Stomach (tissue), 4 donors: ENCODE measurements around the gene PPBP.

Experiments
- CTCF ChIP-seq, 7 experiments: fragments of 450-650 bp in 4 of 7; fragments of 200-600 bp in 3 of 7; sonication (generic) in 3 of 7; IDR thresholded peaks; one replicate each; pipeline ENCODE4 v1.5.1; 2016 to 2019; ENCODE audit warnings: antibody characterized with exemption in 7 of 7, control low read depth in 2 of 7, mild to moderate bottlenecking in 1 of 7
- EP300 ChIP-seq: sonication (generic); formaldehyde crosslinking; IDR thresholded peaks from one replicate; pipeline ENCODE4 v1.6.1; 2017; ENCODE audit warnings: antibody characterized with exemption
- POLR2A ChIP-seq, 4 donors: fragments of 450-650 bp; IDR thresholded peaks; one replicate each; pipeline ENCODE4 v1.6.1; 2016; ENCODE audit warnings: antibody characterized with exemption in 4 of 4, control low read depth in 2 of 4, mild to moderate bottlenecking in 1 of 4, moderate library complexity in 1 of 4

- TF ChIP-seq CTCF (IDR thresholded peaks at IDR 0.05) (no peak), EP300 (no peak), POLR2A (IDR thresholded peaks at IDR 0.05) (no peak)
These were observed 35.7 kb upstream of the PPBP start for GRCh38 chr4:74023709-74024108.
